ENCODE results near the gene TFR2. TPM values are rescaled to one million over a fixed set of nuclear protein-coding genes. Genes with fewer than 3 reads are reported as not detected.

TFR2 gene
- total and polyA plus RNA-seq, 2 of the 4 experiments (the other 2 are of a cell fraction), result 0.18 to 0.50 TPM

- H3K36me3 ChIP-seq (ENCODE audit: control insufficient read depth, insufficient read depth, low read length), result peaks cover 25% of the 10 kb centered on the region
- intact Hi-C loops (cut with micrococcal nuclease), result no loop called here
- no peak overlapping the region for H2AK9ac ChIP-seq (replicated peaks; ENCODE audit: low read depth, low read length, poor library complexity)
- no peak overlapping the region for H2BK15ac ChIP-seq (ENCODE audit: low read depth, low read length)
- in situ Hi-C loops (cut with MboI; ENCODE audit: low sequenced_read_pairs), result no loop called here
- H4K91ac ChIP-seq (ENCODE audit: insufficient read depth, low read depth, low read length), result no peak overlapping the region
- ATAC-seq (ENCODE audit: low read depth) (no peak), DNase-seq (no peak)
- H3K18ac ChIP-seq (ENCODE audit: low read depth, low read length), result no peak overlapping the region
- H3K9ac ChIP-seq (ENCODE audit: low read depth, low read length), result no peak overlapping the region
- no peaks in the 10 kb centered on the region for H4K20me1 ChIP-seq (ENCODE audit: insufficient read depth, low read length)
- H2BK5ac ChIP-seq (ENCODE audit: low read depth, low read length, poor library complexity, severe bottlenecking), result no peak overlapping the region
- no peak overlapping the region for H2BK20ac ChIP-seq (ENCODE audit: low read depth, low read length)
- H3K4me3 ChIP-seq (ENCODE audit: insufficient read depth, low read depth, low read length), result no peak overlapping the region
- 0 out of 4 replicates have a peak, but pooled peaks cover 0 to 3% of the 10 kb centered on the region in 2 experiments for H3K79me1 ChIP-seq (ENCODE audit: low read depth in 1 of 2, low read length in 2 of 2)
- dilution Hi-C loops (cut with HindIII; ENCODE audit: low sequenced_read_pairs, unreplicated experiment), result no loop called here
- H2AK5ac ChIP-seq (ENCODE audit: low read depth, low read length), result no peak overlapping the region
- H3K4ac ChIP-seq (ENCODE audit: low read depth, low read length), result no peak overlapping the region
- H3K9me3 ChIP-seq (ENCODE audit: control insufficient read depth, insufficient read depth, low read length), result no peaks in the 10 kb centered on the region
- no TSS peak for BruUV-seq (replicated peaks)
- no peak overlapping the region for H2AFZ ChIP-seq (replicated peaks; ENCODE audit: low read length, poor library complexity)
- TF ChIP-seq USF2 (IDR thresholded peaks at IDR 0.05; ENCODE audit: low read depth, low read length) (no peak), RCOR1 (IDR thresholded peaks at IDR 0.05; ENCODE audit: insufficient replicate concordance, low read length) (no peak), CEBPB (IDR thresholded peaks at IDR 0.05; ENCODE audit: low read depth, low read length) (no peak), SMC3 (IDR thresholded peaks at IDR 0.05; ENCODE audit: low read depth, low read length) (no peak), MAZ (IDR thresholded peaks at IDR 0.05; ENCODE audit: borderline replicate concordance, low read depth, low read length) (no peak), NFE2L2 (IDR thresholded peaks at IDR 0.05; ENCODE audit: low read depth, low read length) (no peak), CTCF (conservative IDR thresholded peaks at IDR 0.05; ENCODE audit: low read depth, low read length) (no peak), ELK1 (IDR thresholded peaks at IDR 0.05; ENCODE audit: borderline replicate concordance, low read depth, low read length) (no peak), FOS (IDR thresholded peaks at IDR 0.05; ENCODE audit: low read depth, low read length) (no peak), BHLHE40 (IDR thresholded peaks at IDR 0.05; ENCODE audit: low read depth, low read length) (no peak), MAFK (IDR thresholded peaks at IDR 0.05; ENCODE audit: low read depth, low read length) (no peak), POLR2A (IDR thresholded peaks at IDR 0.05; ENCODE audit: low read depth, low read length) (no peak), RAD21 (IDR thresholded peaks at IDR 0.05; ENCODE audit: low read length) (no peak), CHD1 (IDR thresholded peaks at IDR 0.05; ENCODE audit: low read depth, low read length) (no peak), RFX5 (IDR thresholded peaks at IDR 0.05; ENCODE audit: low read depth, low read length) (no peak), MXI1 (IDR thresholded peaks at IDR 0.05; ENCODE audit: borderline replicate concordance, low read depth, low read length) (no peak)
- H3K27me3 ChIP-seq (ENCODE audit: control insufficient read depth, insufficient read depth, low read length), result peaks cover 3% of the 10 kb centered on the region; the same call in 1 of the 2 replicates
- peaks cover 2% of the 10 kb centered on the region; the same call in 1 of the 2 replicates for H3K4me1 ChIP-seq (ENCODE audit: control insufficient read depth, insufficient read depth, low read length)
- no CpG with 5 or more reads among the region's 2 CpGs for WGBS, 2 experiments (ENCODE audit: extremely low coverage in 2 of 2, insufficient read length in 1 of 2)
- H4K8ac ChIP-seq (ENCODE audit: low read depth in 2 of 2, low read length in 2 of 2), result no peak overlapping the region
- POLR2A ChIA-PET (ENCODE audit: unreplicated experiment), result no interaction called here
- no peak overlapping the region for H3K4me2 ChIP-seq (ENCODE audit: low read depth, low read length)
- H4K5ac ChIP-seq (ENCODE audit: low read depth, low read length), result no peak overlapping the region
- no peak overlapping the region for H3K23ac ChIP-seq (ENCODE audit: low read depth, low read length)
- H3K56ac ChIP-seq (ENCODE audit: extremely low read depth, insufficient read depth, low read length), result no peak overlapping the region
- CTCF ChIA-PET, result no interaction called here
- H2BK120ac ChIP-seq (ENCODE audit: low read depth, low read length), result no peak overlapping the region
- peaks cover 4% of the 10 kb centered on the region; the same call in 1 of the 2 replicates for H3K9me1 ChIP-seq (ENCODE audit: insufficient read depth, low read length)
- no peak overlapping the region for H3K27ac ChIP-seq (ENCODE audit: insufficient read depth, low read length)
- no peak overlapping the region for H3K14ac ChIP-seq (replicated peaks; ENCODE audit: low read depth, low read length)
These were observed 69.6 kb downstream of the TFR2 start for GRCh38 chr7:100571829-100572116.

Measured in IMR-90 (cell line).